SU-DHL-6 (cell line): ENCODE measurements around the gene BET1L.

Experiments used
- H2AFZ ChIP-seq: fragments of 200-600 bp; sonication (generic); 2 replicates; pipeline ENCODE4 v1.6.1; 2014; ENCODE audit warnings: low read depth, mild to moderate bottlenecking, moderate library complexity, mixed read lengths, antibody characterized with exemption, low read length; ENCODE audit not compliant: severe bottlenecking
- H3F3A ChIP-seq: fragments of 200-600 bp; shearing (Covaris generic); 2 replicates; pipeline ENCODE4 v1.6.0; 2016; ENCODE audit warnings: antibody characterized with exemption, mild to moderate bottlenecking; ENCODE audit not compliant: insufficient read depth
- H3K27ac ChIP-seq: fragments of 200-600 bp; sonication (generic); 2 replicates; pipeline ENCODE4 v1.5.1; 2016; ENCODE audit warnings: low read depth, mild to moderate bottlenecking, low read length, moderate library complexity, mixed read lengths
- H3K27me3 ChIP-seq: fragments of 200-600 bp; sonication (generic), shearing (Covaris generic); 2 replicates; pipeline ENCODE4 v1.6.0; 2014; ENCODE audit warnings: mild to moderate bottlenecking, low read length
- H3K36me3 ChIP-seq: fragments of 200-600 bp; sonication (generic); 2 replicates; pipeline ENCODE4 v1.6.1; 2014; ENCODE audit warnings: mild to moderate bottlenecking, low read length, mixed read lengths
- H3K4me2 ChIP-seq: fragments of 300-600, 200-600 bp; shearing (Covaris generic), sonication (generic); 2 replicates; pipeline ENCODE4 v1.6.0; 2014; ENCODE audit warnings: low read length, low read depth, mild to moderate bottlenecking; ENCODE audit not compliant: poor library complexity, severe bottlenecking
- H3K4me3 ChIP-seq: fragments of 200-600 bp; sonication (generic); 2 replicates; pipeline ENCODE4 v1.5.1; 2014; ENCODE audit warnings: antibody characterized with exemption, low read length, mild to moderate bottlenecking, mixed read lengths; ENCODE audit not compliant: insufficient read depth, poor library complexity, severe bottlenecking
- H3K79me2 ChIP-seq: fragments of 200-600 bp; sonication (generic); 2 replicates; pipeline ENCODE4 v1.6.1; 2014; ENCODE audit warnings: mild to moderate bottlenecking, low read length, moderate library complexity; ENCODE audit not compliant: insufficient read depth
- H3K9ac ChIP-seq: fragments of 200-600 bp; sonication (generic); 2 replicates; pipeline ENCODE4 v1.7.0; 2014; ENCODE audit warnings: mild to moderate bottlenecking, low read length
- H3K9me2 ChIP-seq: fragments of 200-600 bp; sonication (generic); replicated peaks from 2 replicates; pipeline ENCODE4 v1.6.1; 2014; ENCODE audit warnings: low read length; ENCODE audit not compliant: insufficient read depth
- H3K9me3 ChIP-seq: fragments of 200-600 bp; sonication (generic); 2 replicates; pipeline ENCODE4 v1.6.1; 2014; ENCODE audit warnings: low read length, mixed read lengths; ENCODE audit not compliant: insufficient read depth
- H4K20me1 ChIP-seq: fragments of 200-600 bp; sonication (generic); 2 replicates; pipeline ENCODE4 v1.6.1; 2014; ENCODE audit warnings: low read depth, mild to moderate bottlenecking, antibody characterized with exemption, low read length, moderate library complexity, mixed read lengths
- EZH2phosphoT487 ChIP-seq: fragments of 200-600 bp; sonication (generic), shearing (Covaris generic); conservative IDR thresholded peaks from 2 replicates; pipeline ENCODE4 v1.6.1; 2018; ENCODE audit warnings: mild to moderate bottlenecking, antibody characterized with exemption, low read length, moderate library complexity, mixed read lengths
- TF ChIP-seq, protein P1 (sequence below): fragments of 200-600 bp; sonication (generic); IDR thresholded peaks from one replicate; pipeline ENCODE4 v1.5.1; 2017; ENCODE audit warnings: antibody characterized with exemption, mild to moderate bottlenecking, low read length, moderate library complexity; ENCODE audit not compliant: insufficient read depth, poor library complexity, severe bottlenecking

The BET1L gene

GRCh38 chr11:199782-200181 is 7.4 kb downstream of the BET1L start:
- Histone ChIP-seq H3K9me2 (no peaks in the 10 kb centered on the region), H3K27me3 (no peaks in the 10 kb centered on the region), H3K4me3 (no peak overlapping the region), H3K4me2 (no peak overlapping the region), H4K20me1 (no peaks in the 10 kb centered on the region), H3K9me3 (no peaks in the 10 kb centered on the region), H3K27ac (no peak overlapping the region), H3K79me2 (no peaks in the 10 kb centered on the region), H3K9ac (no peak overlapping the region), H3F3A (no peaks in the 10 kb centered on the region), H2AFZ (no peak overlapping the region), H3K36me3 (no peaks in the 10 kb centered on the region)
- TF ChIP-seq, protein P1, sequence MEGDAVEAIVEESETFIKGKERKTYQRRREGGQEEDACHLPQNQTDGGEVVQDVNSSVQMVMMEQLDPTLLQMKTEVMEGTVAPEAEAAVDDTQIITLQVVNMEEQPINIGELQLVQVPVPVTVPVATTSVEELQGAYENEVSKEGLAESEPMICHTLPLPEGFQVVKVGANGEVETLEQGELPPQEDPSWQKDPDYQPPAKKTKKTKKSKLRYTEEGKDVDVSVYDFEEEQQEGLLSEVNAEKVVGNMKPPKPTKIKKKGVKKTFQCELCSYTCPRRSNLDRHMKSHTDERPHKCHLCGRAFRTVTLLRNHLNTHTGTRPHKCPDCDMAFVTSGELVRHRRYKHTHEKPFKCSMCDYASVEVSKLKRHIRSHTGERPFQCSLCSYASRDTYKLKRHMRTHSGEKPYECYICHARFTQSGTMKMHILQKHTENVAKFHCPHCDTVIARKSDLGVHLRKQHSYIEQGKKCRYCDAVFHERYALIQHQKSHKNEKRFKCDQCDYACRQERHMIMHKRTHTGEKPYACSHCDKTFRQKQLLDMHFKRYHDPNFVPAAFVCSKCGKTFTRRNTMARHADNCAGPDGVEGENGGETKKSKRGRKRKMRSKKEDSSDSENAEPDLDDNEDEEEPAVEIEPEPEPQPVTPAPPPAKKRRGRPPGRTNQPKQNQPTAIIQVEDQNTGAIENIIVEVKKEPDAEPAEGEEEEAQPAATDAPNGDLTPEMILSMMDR: no peak
- TF ChIP-seq EZH2phosphoT487: no peak

DNA sequence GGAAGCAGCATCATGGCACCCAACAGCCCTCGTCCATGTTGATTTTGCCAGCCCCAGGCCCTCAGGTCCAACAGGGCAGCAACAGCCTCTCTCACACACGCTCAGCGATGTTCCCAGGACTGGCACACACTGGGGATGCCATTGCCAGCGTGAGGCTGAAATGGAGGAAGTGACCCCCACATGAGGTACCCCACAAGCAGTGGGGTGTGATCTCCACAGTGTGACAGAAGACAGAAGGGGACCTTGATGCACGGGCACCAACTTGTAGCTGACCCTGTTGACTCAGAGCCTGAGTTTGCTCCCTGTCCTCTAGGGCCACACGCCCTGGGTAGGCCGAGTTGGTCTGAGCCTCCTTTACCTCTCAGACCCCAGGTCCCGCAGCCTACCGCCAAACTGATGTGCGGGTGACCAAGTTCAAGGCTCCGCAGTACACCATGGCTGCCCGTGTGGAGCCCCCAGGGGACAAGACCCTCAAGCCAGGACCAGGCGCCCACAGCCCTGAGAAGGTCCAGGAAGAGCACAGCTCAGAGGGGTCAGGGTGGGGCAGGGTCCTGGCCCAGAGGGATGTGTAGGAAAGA is 8.1 kb downstream of the BET1L start:
- TF ChIP-seq, protein P1: no peak
- TF ChIP-seq EZH2phosphoT487: no peak
- Histone ChIP-seq H3K79me2 (no peaks in the 10 kb centered on the region), H3K9me2 (no peaks in the 10 kb centered on the region), H3K4me3 (no peak overlapping the region), H3F3A (no peaks in the 10 kb centered on the region), H3K9me3 (no peaks in the 10 kb centered on the region), H3K9ac (no peak overlapping the region), H4K20me1 (no peaks in the 10 kb centered on the region), H3K4me2 (no peak overlapping the region), H3K27ac (no peak overlapping the region), H2AFZ (no peak overlapping the region), H3K36me3 (no peaks in the 10 kb centered on the region), H3K27me3 (no peaks in the 10 kb centered on the region)

- Histone ChIP-seq H3K79me2 (no peaks in the 10 kb centered on the region), H3K9me3 (no peaks in the 10 kb centered on the region), H3F3A (no peaks in the 10 kb centered on the region), H3K4me2 (no peak overlapping the region), H3K27me3 (no peaks in the 10 kb centered on the region), H3K9me2 (no peaks in the 10 kb centered on the region), H3K36me3 (no peaks in the 10 kb centered on the region), H4K20me1 (no peaks in the 10 kb centered on the region), H3K9ac (no peak overlapping the region), H2AFZ (no peak overlapping the region), H3K4me3 (no peak overlapping the region), H3K27ac (no peak overlapping the region)
- TF ChIP-seq, protein P1: no peak
- no peak for TF ChIP-seq EZH2phosphoT487
Observed at GRCh38 chr11:198236-198806, 8.9 kb downstream of the BET1L start.
